ENCODE measurements around the gene GPC1.

GPC1 gene

DNA sequence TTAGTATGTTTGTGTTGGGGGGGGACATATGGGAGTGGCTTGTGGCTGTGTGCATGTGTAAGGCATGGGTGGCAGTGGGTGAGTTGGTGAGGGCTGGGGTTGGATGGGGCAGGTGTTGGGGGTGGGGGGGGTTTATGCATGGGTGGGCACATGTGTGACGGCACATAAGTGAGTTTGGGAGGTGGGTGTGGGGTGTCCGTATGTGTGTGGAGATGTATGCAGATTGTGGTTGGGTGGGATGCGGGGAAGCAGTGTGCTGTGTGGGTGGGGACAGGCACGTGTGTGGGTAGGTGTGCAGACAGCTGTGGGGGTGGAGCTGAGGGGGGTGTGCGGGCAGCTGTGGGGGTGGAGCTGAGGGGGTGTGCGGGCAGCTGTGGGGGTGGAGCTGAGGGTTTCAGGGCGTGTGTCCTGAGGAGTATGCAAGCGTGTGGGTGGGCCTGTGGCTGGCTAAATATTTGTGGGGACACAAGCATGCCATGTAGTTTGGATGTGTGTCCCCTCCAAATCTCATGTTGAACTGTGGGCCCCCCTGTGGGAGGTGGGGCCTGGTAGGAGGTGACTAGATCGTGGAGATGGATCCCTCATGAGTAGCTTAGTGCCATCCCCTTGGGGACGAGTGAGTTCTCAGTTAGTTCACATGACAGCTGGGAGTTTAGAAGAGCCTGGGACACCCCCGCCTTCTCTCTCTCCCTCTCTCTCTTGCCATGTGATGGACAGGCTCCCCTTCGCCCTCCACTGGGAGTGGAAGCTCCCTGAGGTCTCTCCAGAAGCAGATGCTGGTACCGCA, 62.9 kb downstream of the GPC1 start:
- no peaks in the 10 kb centered on the region for H3K9me3 Mint-ChIP-seq
- H3K4me1 Mint-ChIP-seq: no peaks in the 10 kb centered on the region
- DNase-seq (ENCODE audit: low spot score in 2 of 2) (no peak), ATAC-seq (replicated peaks; ENCODE audit: extremely low read depth, poor library complexity, severe bottlenecking) (no peak)
- no peak overlapping the region for H3K27ac Mint-ChIP-seq (ENCODE audit: low read depth)
- peaks cover 8% of the 10 kb centered on the region for H3K36me3 Mint-ChIP-seq (ENCODE audit: insufficient read depth)
- no peaks in the 10 kb centered on the region for H3K27me3 Mint-ChIP-seq
- no peak overlapping the region for H3K4me3 Mint-ChIP-seq

- ATAC-seq (replicated peaks; ENCODE audit: extremely low read depth, poor library complexity, severe bottlenecking) (no peak), DNase-seq (ENCODE audit: low spot score in 2 of 2) (no peak)
- Mint-ChIP-seq H3K27ac (ENCODE audit: low read depth) (no peak overlapping the region), H3K36me3 (ENCODE audit: insufficient read depth) (peaks cover 8% of the 10 kb centered on the region), H3K4me3 (no peak overlapping the region), H3K9me3 (no peaks in the 10 kb centered on the region), H3K4me1 (no peaks in the 10 kb centered on the region), H3K27me3 (no peaks in the 10 kb centered on the region)
These were observed 63.4 kb downstream of the GPC1 start for GRCh38 chr2:240498958-240499260.

- peaks cover 8% of the 10 kb centered on the region for H3K36me3 Mint-ChIP-seq (ENCODE audit: insufficient read depth)
- no peak for ATAC-seq (replicated peaks; ENCODE audit: extremely low read depth, poor library complexity, severe bottlenecking)
These were observed 64.1 kb downstream of the GPC1 start for GRCh38 chr2:240499309-240500301.

DNA sequence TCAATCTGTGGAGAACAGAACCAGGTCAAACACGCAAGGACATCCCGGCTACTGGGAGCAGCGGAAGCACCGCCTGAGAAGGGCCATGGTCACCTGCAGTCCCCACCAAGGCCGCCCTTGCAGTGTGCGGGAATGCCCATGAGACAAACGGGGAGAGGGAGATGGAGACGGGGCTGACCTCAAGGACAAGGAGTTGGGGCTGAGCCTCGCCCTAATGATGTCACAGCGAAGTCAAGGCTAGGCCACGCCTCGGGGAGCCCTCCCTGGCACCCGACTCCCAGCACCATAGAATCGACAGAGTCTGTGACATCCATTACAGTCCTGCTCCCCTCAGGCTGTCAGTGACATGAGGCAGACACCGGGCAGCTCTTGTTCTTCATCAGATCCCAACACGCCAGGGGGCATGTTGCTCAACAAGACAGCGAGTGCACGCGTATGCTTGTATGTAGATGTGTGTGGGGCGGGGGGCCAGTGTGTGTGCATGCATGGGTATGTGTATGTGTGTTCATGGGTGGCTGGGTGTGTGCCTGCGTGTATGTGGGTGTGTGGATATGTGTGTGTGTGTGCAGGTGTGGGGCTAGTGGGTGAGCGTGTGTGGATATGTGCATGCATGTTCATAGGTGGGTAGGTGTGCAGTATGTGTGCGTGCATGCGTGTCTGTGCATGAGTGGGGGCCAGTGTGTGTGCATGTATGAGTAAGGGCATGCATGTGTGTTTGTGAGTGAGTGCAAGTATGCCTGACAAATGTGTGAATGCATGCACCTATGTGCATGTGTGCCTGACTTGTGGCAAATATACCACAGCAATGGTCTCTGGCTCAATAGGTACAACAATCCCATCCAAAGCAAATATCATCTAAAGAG, 65.3 kb downstream of the GPC1 start:
- ATAC-seq (replicated peaks; ENCODE audit: extremely low read depth, poor library complexity, severe bottlenecking): no peak
- no peaks in the 10 kb centered on the region for H3K9me3 Mint-ChIP-seq
- H3K4me1 Mint-ChIP-seq: no peaks in the 10 kb centered on the region
- peaks cover 8% of the 10 kb centered on the region for H3K36me3 Mint-ChIP-seq (ENCODE audit: insufficient read depth)
- DNase-seq (ENCODE audit: low spot score in 2 of 2): peak; percentile 6 to 11
- no peak overlapping the region for H3K27ac Mint-ChIP-seq (ENCODE audit: low read depth)
- H3K4me3 Mint-ChIP-seq: no peak overlapping the region
- no peaks in the 10 kb centered on the region for H3K27me3 Mint-ChIP-seq

More at GRCh38 chr2:240499309-240500301, 64.1 kb downstream of the GPC1 start:
- Mint-ChIP-seq H3K4me1 (no peaks in the 10 kb centered on the region), H3K4me3 (no peak overlapping the region), H3K27ac (ENCODE audit: low read depth) (no peak overlapping the region), H3K9me3 (no peaks in the 10 kb centered on the region), H3K27me3 (no peaks in the 10 kb centered on the region)
- DNase-seq (ENCODE audit: low spot score in 2 of 2): peak in 1 of 2 donors; percentile 11

GRCh38 chr2:240501531-240501991, 66.1 kb downstream of the GPC1 start:
- no peaks in the 10 kb centered on the region for H3K27me3 Mint-ChIP-seq
- ATAC-seq (replicated peaks; ENCODE audit: extremely low read depth, poor library complexity, severe bottlenecking): no peak
- H3K9me3 Mint-ChIP-seq: no peaks in the 10 kb centered on the region
- H3K27ac Mint-ChIP-seq (ENCODE audit: low read depth): no peak overlapping the region
- no peaks in the 10 kb centered on the region for H3K4me1 Mint-ChIP-seq
- peak; percentile 3 to 12 for DNase-seq (ENCODE audit: low spot score in 2 of 2)
- H3K36me3 Mint-ChIP-seq (ENCODE audit: insufficient read depth): peaks cover 8% of the 10 kb centered on the region
- no peak overlapping the region for H3K4me3 Mint-ChIP-seq

DNA sequence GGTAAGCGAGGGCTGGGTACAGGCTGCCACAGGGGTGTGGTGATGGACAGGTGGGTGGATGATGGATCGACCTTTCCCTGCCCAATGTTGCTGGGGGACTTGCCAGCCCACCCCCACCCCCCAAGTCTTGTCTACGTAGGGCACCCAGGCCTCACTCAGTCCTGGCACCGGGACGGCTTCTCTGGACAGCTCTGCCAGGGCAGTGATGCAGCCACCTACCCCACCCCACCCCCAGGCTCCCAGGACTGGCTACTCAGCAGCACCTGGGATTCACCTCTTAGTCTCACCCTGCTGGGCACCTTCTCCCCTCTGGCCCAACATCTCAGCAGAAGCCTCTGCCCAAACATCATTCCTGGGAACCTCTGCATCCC, 66.6 kb downstream of the GPC1 start:
- ATAC-seq (replicated peaks; ENCODE audit: extremely low read depth, poor library complexity, severe bottlenecking): no peak
- DNase-seq (ENCODE audit: low spot score in 2 of 2): peak in 1 of 2 donors; percentile 4
- peaks cover 8% of the 10 kb centered on the region for H3K36me3 Mint-ChIP-seq (ENCODE audit: insufficient read depth)
- H3K4me1 Mint-ChIP-seq: no peaks in the 10 kb centered on the region
- H3K27ac Mint-ChIP-seq (ENCODE audit: low read depth): no peak overlapping the region
- H3K4me3 Mint-ChIP-seq: no peak overlapping the region
- H3K27me3 Mint-ChIP-seq: no peaks in the 10 kb centered on the region
- H3K9me3 Mint-ChIP-seq: no peaks in the 10 kb centered on the region

DNA sequence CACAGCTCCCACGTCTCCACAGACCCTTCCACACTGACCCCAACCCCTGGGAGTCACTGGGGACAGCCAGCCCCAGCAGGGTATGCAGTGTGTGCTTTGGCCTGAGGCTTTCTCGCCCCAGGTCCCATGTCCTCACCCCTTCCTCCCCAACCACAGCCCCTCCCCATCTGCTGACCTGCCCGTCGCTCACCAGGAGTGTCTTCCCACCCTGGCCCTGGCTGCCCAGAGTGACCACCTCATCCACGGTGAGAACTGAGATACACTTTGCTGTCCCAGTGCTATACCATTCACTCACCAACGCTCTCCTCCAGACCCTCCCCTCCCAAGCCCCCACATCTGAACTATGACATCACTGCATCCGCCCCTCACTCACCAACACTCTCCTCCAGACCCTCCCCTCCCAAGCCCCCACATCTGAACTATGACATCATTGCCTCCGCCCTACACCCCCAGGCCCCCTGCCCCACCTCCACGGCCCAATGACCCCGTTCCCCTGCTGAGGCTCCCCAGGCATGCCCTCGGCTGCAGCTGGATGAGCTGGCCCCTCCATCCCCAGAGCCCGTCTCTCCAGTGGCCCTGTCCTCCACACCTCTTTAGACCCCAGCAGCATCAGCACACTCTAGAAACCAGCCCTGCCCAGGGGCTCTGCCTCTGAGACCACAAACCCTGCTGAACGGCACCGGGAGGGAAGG, 67.1 kb downstream of the GPC1 start:
- ATAC-seq (replicated peaks; ENCODE audit: extremely low read depth, poor library complexity, severe bottlenecking) (no peak), DNase-seq (ENCODE audit: low spot score in 2 of 2) (peak; percentile 3 to 8)
- Mint-ChIP-seq H3K9me3 (no peaks in the 10 kb centered on the region), H3K27me3 (no peaks in the 10 kb centered on the region), H3K27ac (ENCODE audit: low read depth) (no peak overlapping the region), H3K4me3 (no peak overlapping the region), H3K36me3 (ENCODE audit: insufficient read depth) (peaks cover 8% of the 10 kb centered on the region), H3K4me1 (no peaks in the 10 kb centered on the region)

DNA sequence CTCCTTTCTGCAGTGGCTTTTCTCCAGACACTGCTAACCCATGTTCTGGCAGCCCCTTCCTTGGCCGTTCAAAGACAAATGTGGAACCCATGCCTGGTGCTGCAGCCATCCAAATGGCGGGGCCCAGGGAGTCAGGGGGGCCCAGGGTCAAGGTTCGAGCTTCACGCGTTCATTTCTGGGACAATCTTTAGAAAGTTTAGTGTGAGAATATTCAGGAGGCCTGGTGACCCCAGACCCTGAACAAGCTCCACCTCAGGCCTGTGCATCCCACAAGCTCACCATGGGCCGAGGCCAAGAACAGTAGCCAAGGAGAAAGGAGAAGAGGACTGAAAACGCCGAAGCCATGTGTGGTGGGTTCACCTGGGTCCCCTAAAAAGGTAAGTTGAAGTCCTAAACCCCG, 67.9 kb downstream of the GPC1 start:
- Mint-ChIP-seq H3K4me1 (no peaks in the 10 kb centered on the region), H3K4me3 (no peak overlapping the region), H3K27me3 (no peaks in the 10 kb centered on the region), H3K27ac (ENCODE audit: low read depth) (no peak overlapping the region), H3K36me3 (ENCODE audit: insufficient read depth) (peaks cover 3% of the 10 kb centered on the region), H3K9me3 (no peaks in the 10 kb centered on the region)
- ATAC-seq (replicated peaks; ENCODE audit: extremely low read depth, poor library complexity, severe bottlenecking): no peak
- no peak for DNase-seq (ENCODE audit: low spot score in 2 of 2)

DNA sequence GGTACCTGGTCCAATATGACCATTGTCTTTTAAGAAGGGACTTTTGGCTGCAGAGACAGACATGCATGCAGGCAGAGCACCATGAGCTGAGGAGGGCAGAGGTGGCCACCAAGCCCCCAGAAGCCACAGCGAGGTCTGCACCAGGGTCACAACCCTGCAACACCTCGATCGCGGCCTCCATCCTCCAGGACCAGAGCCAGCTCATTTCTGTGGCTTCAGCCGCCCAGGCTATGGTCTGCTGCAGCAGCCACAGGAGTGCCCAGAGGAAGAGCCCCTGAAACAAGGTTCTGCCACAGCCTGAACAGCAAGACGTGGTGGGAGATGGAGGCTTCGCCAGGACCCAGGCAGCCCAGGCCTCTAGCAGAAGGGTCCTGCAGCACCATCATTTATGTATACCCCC, 68.4 kb downstream of the GPC1 start:
- no peak overlapping the region for H3K4me3 Mint-ChIP-seq
- no peak overlapping the region for H3K27ac Mint-ChIP-seq (ENCODE audit: low read depth)
- no peak for ATAC-seq (replicated peaks; ENCODE audit: extremely low read depth, poor library complexity, severe bottlenecking)
- no peaks in the 10 kb centered on the region for H3K9me3 Mint-ChIP-seq
- H3K36me3 Mint-ChIP-seq (ENCODE audit: insufficient read depth): peaks cover 3% of the 10 kb centered on the region
- H3K4me1 Mint-ChIP-seq: no peaks in the 10 kb centered on the region
- DNase-seq (ENCODE audit: low spot score in 2 of 2): no peak
- no peaks in the 10 kb centered on the region for H3K27me3 Mint-ChIP-seq

DNA sequence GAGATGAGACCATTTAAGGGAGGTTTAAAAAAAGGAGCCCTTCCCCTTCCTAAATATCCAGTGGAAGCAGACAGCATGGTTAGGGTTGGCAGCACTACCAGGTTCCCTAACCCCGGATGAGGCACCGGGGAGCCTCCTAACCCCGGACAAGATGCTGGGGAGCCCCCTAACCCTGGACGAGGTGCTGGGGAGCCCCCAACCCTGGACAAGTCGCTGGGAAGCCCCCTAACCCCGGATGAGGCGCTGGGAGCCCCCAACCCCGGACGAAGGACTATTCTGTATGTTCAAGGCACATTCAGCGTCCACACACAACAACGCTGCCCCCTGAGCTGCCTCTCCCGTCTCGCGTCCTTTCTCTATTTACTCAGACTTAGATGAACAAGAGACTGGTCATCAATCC, 70.4 kb downstream of the GPC1 start:
- no peak for ATAC-seq (replicated peaks; ENCODE audit: extremely low read depth, poor library complexity, severe bottlenecking)
- H3K27me3 Mint-ChIP-seq: no peaks in the 10 kb centered on the region
- H3K4me3 Mint-ChIP-seq: no peak overlapping the region
- H3K27ac Mint-ChIP-seq (ENCODE audit: low read depth): no peak overlapping the region
- no peaks in the 10 kb centered on the region for H3K9me3 Mint-ChIP-seq
- peaks cover 7% of the 10 kb centered on the region for H3K4me1 Mint-ChIP-seq
- H3K36me3 Mint-ChIP-seq (ENCODE audit: insufficient read depth): peaks cover 3% of the 10 kb centered on the region
- DNase-seq (ENCODE audit: low spot score in 2 of 2): peak in 1 of 2 donors; percentile 11

- no peak for DNase-seq (ENCODE audit: low spot score in 2 of 2)
- no peak overlapping the region for H3K27ac Mint-ChIP-seq (ENCODE audit: low read depth)
- peaks cover 8% of the 10 kb centered on the region for H3K4me1 Mint-ChIP-seq
These were observed 71.1 kb downstream of the GPC1 start for GRCh38 chr2:240506406-240507059.

More at GRCh38 chr2:240506406-240507059, 71.1 kb downstream of the GPC1 start:
- H3K36me3 Mint-ChIP-seq (ENCODE audit: insufficient read depth): peaks cover 3% of the 10 kb centered on the region
- no peaks in the 10 kb centered on the region for H3K27me3 Mint-ChIP-seq
- no peak for ATAC-seq (replicated peaks; ENCODE audit: extremely low read depth, poor library complexity, severe bottlenecking)
- H3K4me3 Mint-ChIP-seq: no peak overlapping the region
- H3K9me3 Mint-ChIP-seq: no peaks in the 10 kb centered on the region
